CD14-positive monocyte (primary cell): ENCODE measurements around the gene PDCD4. TPM values are rescaled to one million over a fixed set of nuclear protein-coding genes. Genes with fewer than 3 reads are reported as not detected.

Experiments
- DNase-seq, 3 donors: peaks; one replicate each; pipeline ENCODE4 v3.0.0-alpha.2; 2011 to 2022
- H2AFZ ChIP-seq: 2 replicates; pipeline ENCODE4 v1.6.0; 2012; ENCODE audit warnings: mild to moderate bottlenecking, low read depth, low read length, inconsistent platforms; ENCODE audit not compliant: insufficient read depth, poor library complexity, severe bottlenecking
- H3K27ac ChIP-seq, 2 donors: 1 replicate in 1 of 2; 2 replicates in 1 of 2; pipeline ENCODE4 v1.5.1; 2012 to 2013; ENCODE audit warnings: low read length in 2 of 2, control low read depth in 1 of 2, inconsistent platforms in 1 of 2, low read depth in 1 of 2, mild to moderate bottlenecking in 1 of 2
- H3K27me3 ChIP-seq, 2 donors: one replicate each; pipeline versions ENCODE4 v1.6.0 to v1.6.1; 2011 to 2013; ENCODE audit warnings: low read length in 2 of 2; ENCODE audit not compliant: control insufficient read depth in 2 of 2, insufficient read depth in 2 of 2
- H3K36me3 ChIP-seq, 2 donors: replicated peaks in 1 of 2; 1 replicate in 1 of 2; 2 replicates in 1 of 2; pipeline versions ENCODE4 v1.5.1 to v1.6.1; 2012 to 2013; ENCODE audit warnings: low read length in 2 of 2, control low read depth in 1 of 2, inconsistent platforms in 1 of 2, mild to moderate bottlenecking in 1 of 2; ENCODE audit not compliant: insufficient read depth in 2 of 2, control insufficient read depth in 1 of 2
- H3K4me1 ChIP-seq, 2 donors: 1 replicate in 1 of 2; 2 replicates in 1 of 2; pipeline versions ENCODE4 v1.5.1 to v1.6.1; 2012 to 2013; ENCODE audit warnings: low read length in 2 of 2, control low read depth in 1 of 2, inconsistent platforms in 1 of 2, mild to moderate bottlenecking in 1 of 2, moderate library complexity in 1 of 2; ENCODE audit not compliant: insufficient read depth in 2 of 2, control insufficient read depth in 1 of 2
- H3K4me2 ChIP-seq: replicated peaks from 2 replicates; pipeline ENCODE3; 2012; ENCODE audit warnings: low read length, moderate library complexity, mild to moderate bottlenecking; ENCODE audit not compliant: poor library complexity, severe bottlenecking; ENCODE audit errors: extremely low read depth
- H3K4me3 ChIP-seq, 3 experiments: fragments of 200-600 bp in 1 of 3; sonication (generic) in 1 of 3; replicated peaks in 1 of 3; 1 replicate in 2 of 3; 2 replicates in 1 of 3; pipeline ENCODE4 v1.5.1; 2011 to 2013; ENCODE audit warnings: low read length in 3 of 3, mild to moderate bottlenecking in 3 of 3, control low read depth in 2 of 3, low read depth in 2 of 3, inconsistent platforms in 1 of 3, moderate library complexity in 1 of 3
- H3K79me2 ChIP-seq: 2 replicates; pipeline ENCODE4 v1.6.0; 2012; ENCODE audit warnings: mild to moderate bottlenecking, control low read depth, inconsistent platforms, low read length, moderate library complexity; ENCODE audit not compliant: insufficient read depth
- H3K9ac ChIP-seq: 2 replicates; pipeline ENCODE4 v1.6.0; 2017; ENCODE audit warnings: low read length, mild to moderate bottlenecking; ENCODE audit not compliant: insufficient read depth, poor library complexity, severe bottlenecking
- H3K9me3 ChIP-seq, 2 donors: replicated peaks in 1 of 2; 1 replicate in 1 of 2; 2 replicates in 1 of 2; pipeline versions ENCODE4 v1.5.1 to v1.6.1; 2012 to 2013; ENCODE audit warnings: low read length in 2 of 2, control low read depth in 1 of 2; ENCODE audit not compliant: control insufficient read depth in 1 of 2, insufficient read depth in 1 of 2
- H4K20me1 ChIP-seq: 2 replicates; pipeline ENCODE4 v1.6.0; 2012; ENCODE audit warnings: mild to moderate bottlenecking, low read length, control low read depth, moderate library complexity; ENCODE audit not compliant: insufficient read depth
- H3K27ac Mint-ChIP-seq, 7 donors: one replicate each; pipeline ENCODE4 v1.8.0; 2020; ENCODE audit warnings: mild to moderate bottlenecking in 7 of 7, mixed read lengths in 7 of 7, moderate library complexity in 6 of 7, inconsistent platforms in 2 of 7
- H3K27me3 Mint-ChIP-seq, 3 donors: one replicate each; pipeline ENCODE4 v1.8.0; 2021 to 2022; ENCODE audit warnings: low read depth in 3 of 3, mild to moderate bottlenecking in 3 of 3, mixed read lengths in 3 of 3, moderate library complexity in 3 of 3, inconsistent platforms in 1 of 3
- H3K36me3 Mint-ChIP-seq, 2 donors: one replicate each; pipeline ENCODE4 v1.8.0; 2020; ENCODE audit warnings: mixed read lengths in 2 of 2, inconsistent platforms in 1 of 2, mild to moderate bottlenecking in 1 of 2
- H3K4me1 Mint-ChIP-seq: one replicate; pipeline ENCODE4 v1.8.0; 2020; ENCODE audit warnings: mild to moderate bottlenecking, mixed read lengths
- H3K4me3 Mint-ChIP-seq, 2 donors: one replicate each; pipeline ENCODE4 v1.8.0; 2020; ENCODE audit warnings: mild to moderate bottlenecking in 2 of 2, mixed read lengths in 2 of 2, moderate library complexity in 1 of 2
- H3K9me3 Mint-ChIP-seq, 7 donors: one replicate each; pipeline ENCODE4 v1.8.0; 2020 to 2022; ENCODE audit warnings: mixed read lengths in 7 of 7, mild to moderate bottlenecking in 6 of 7, moderate library complexity in 6 of 7, inconsistent platforms in 2 of 7
- CTCF ChIP-seq: fragments of 200-600 bp; IDR thresholded peaks from one replicate; pipeline ENCODE4 v1.8.0; 2022; ENCODE audit warnings: antibody characterized with exemption, mild to moderate bottlenecking
- WGBS: methylation state at CpG from one replicate; pipeline ENCODE4 v1.1.5; 2013; ENCODE audit warnings: missing lambda C conversion rate; ENCODE audit not compliant: insufficient coverage; 5-methylcytosine and 5-hydroxymethylcytosine counted together
- intact Hi-C, 2 donors: fragments of 100-400 bp; cut with micrococcal nuclease; formaldehyde crosslinking; loops; one replicate each; pipeline versions ENCODE4 v1.15.0 to v1.15.1; 2023
- polyA plus RNA-seq, 3 donors: library from polyadenylated mRNA; depleted of rRNA in 1 of 3; unstranded in 2 of 3; stranded (reverse) in 1 of 3; fragments of 300-500 nt in 2 of 3; fragments of >200 nt in 1 of 3; fragmentation: Illumina TruSeq in 2 of 3; gene quantifications; 1 replicate in 2 of 3; 2 replicates in 1 of 3; pipeline ENCODE4 v1.2.3, GENCODE V29; 2012 to 2021

The PDCD4 gene
- polyA plus RNA-seq, 3 donors = 39.8 to 53.4 (median 48.6) TPM

GRCh38 chr10:110844617-110844881 is 27.2 kb upstream of the PDCD4 start:
- Mint-ChIP-seq H3K27me3 (peaks cover 0 to 2% (median 0%) of the 10 kb centered on the region in 3 donors), H3K4me3 (no peak overlapping the region), H3K27ac (peak overlapping the region in 1 of 7 donors; percentile 6), H3K36me3 (no peaks in the 10 kb centered on the region), H3K9me3 (no peaks in the 10 kb centered on the region), H3K4me1 (peaks cover 39% of the 10 kb centered on the region)
- no peak overlapping the region for H3K4me3 ChIP-seq
- no peak for DNase-seq
- no peaks in the 10 kb centered on the region for H3K79me2 ChIP-seq
- H3K36me3 ChIP-seq = no peaks in the 10 kb centered on the region
- no peaks in the 10 kb centered on the region for H4K20me1 ChIP-seq
- no peak overlapping the region for H3K27ac ChIP-seq
- H3K4me1 ChIP-seq = peaks cover 22 to 30% of the 10 kb centered on the region in 2 donors
- no peak overlapping the region for H3K4me2 ChIP-seq
- TF ChIP-seq CTCF = no peak
- no peak overlapping the region for H2AFZ ChIP-seq
- H3K9ac ChIP-seq = no peak overlapping the region
- intact Hi-C loops = no loop called here
- no peaks in the 10 kb centered on the region for H3K27me3 ChIP-seq
- no peaks in the 10 kb centered on the region for H3K9me3 ChIP-seq
- 92% methylated on average over 4 of the region's 4 CpGs for WGBS

DNA sequence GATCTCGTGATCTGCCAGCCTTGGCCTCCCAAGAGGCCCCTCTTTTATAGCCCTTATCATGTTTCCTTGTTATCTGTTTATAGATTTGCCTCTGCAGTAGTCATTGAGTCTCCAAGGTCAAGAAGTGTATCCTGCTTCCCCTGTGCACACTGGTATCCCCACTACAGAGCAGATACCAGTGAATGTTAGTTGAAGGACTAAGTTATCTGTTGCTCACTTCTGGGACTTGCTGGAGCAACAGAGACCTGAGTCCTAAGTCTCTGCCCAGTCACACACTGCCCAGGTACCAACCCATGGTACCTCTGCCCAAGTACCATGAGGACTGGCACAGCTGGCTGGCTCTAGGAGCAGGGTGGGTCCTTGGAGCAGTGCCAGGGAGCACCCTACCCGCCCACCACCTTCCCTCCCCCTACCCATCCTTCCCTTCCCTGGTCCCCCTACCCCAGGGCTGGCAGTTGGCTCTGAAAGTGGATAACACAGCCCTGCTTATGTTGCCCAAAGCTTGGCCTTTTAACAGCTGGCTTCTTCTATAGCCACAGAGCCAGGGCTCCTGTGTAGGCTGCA is 26.5 kb upstream of the PDCD4 start:
- 90% methylated on average over 2 of the region's 2 CpGs for WGBS
- intact Hi-C loops = no loop called here
- no peak for DNase-seq
- H3K27me3 Mint-ChIP-seq = peaks cover 0 to 2% (median 0%) of the 10 kb centered on the region in 3 donors
- H3K27me3 ChIP-seq = no peaks in the 10 kb centered on the region
- H3K36me3 Mint-ChIP-seq = no peaks in the 10 kb centered on the region
- no peak overlapping the region for H3K4me3 Mint-ChIP-seq
- H3K27ac Mint-ChIP-seq = no peak overlapping the region
- no peak overlapping the region for H3K9ac ChIP-seq
- H3K4me1 Mint-ChIP-seq = peaks cover 46% of the 10 kb centered on the region
- no peak overlapping the region for H3K27ac ChIP-seq
- no peak overlapping the region for H3K4me3 ChIP-seq
- TF ChIP-seq CTCF = no peak
- H2AFZ ChIP-seq = no peak overlapping the region
- H3K79me2 ChIP-seq = no peaks in the 10 kb centered on the region
- H3K9me3 ChIP-seq = no peaks in the 10 kb centered on the region
- no peaks in the 10 kb centered on the region for H3K36me3 ChIP-seq
- H4K20me1 ChIP-seq = no peaks in the 10 kb centered on the region
- H3K4me1 ChIP-seq = peaks cover 28 to 37% of the 10 kb centered on the region in 2 donors
- peaks cover 0 to 2% (median 0%) of the 10 kb centered on the region in 7 donors for H3K9me3 Mint-ChIP-seq
- no peak overlapping the region for H3K4me2 ChIP-seq
